Activated T-cell treated with anti-CD3 and anti-CD28 coated beads, Interleukin-2, amount 50 U/mL, for 24 hours (primary cell): Measurements from ENCODE around the gene ANGPT4.
A peak's percentile ranks its signal among the peaks of the same experiment; 100 is the strongest.

Source experiments
- DNase-seq: peaks from one replicate; pipeline ENCODE4 v3.0.0-alpha.2; 2020
- H3K27ac Mint-ChIP-seq: 2 replicates; pipeline ENCODE4 v1.8.0; 2020; ENCODE audit warnings: mild to moderate bottlenecking, mixed read lengths
- H3K27me3 Mint-ChIP-seq: 2 replicates; pipeline ENCODE4 v1.8.0; 2020; ENCODE audit warnings: mixed read lengths
- H3K36me3 Mint-ChIP-seq: 2 replicates; pipeline ENCODE4 v1.8.0; 2020; ENCODE audit warnings: low read depth, mixed read lengths
- H3K4me1 Mint-ChIP-seq: 2 replicates; pipeline ENCODE4 v1.8.0; 2020; ENCODE audit warnings: low read depth, mixed read lengths
- H3K4me3 Mint-ChIP-seq: 2 replicates; pipeline ENCODE4 v1.8.0; 2020; ENCODE audit warnings: mild to moderate bottlenecking, moderate library complexity, mixed read lengths
- H3K9me3 Mint-ChIP-seq: 2 replicates; pipeline ENCODE4 v1.8.0; 2020; ENCODE audit warnings: mixed read lengths

ANGPT4 gene, protein sequence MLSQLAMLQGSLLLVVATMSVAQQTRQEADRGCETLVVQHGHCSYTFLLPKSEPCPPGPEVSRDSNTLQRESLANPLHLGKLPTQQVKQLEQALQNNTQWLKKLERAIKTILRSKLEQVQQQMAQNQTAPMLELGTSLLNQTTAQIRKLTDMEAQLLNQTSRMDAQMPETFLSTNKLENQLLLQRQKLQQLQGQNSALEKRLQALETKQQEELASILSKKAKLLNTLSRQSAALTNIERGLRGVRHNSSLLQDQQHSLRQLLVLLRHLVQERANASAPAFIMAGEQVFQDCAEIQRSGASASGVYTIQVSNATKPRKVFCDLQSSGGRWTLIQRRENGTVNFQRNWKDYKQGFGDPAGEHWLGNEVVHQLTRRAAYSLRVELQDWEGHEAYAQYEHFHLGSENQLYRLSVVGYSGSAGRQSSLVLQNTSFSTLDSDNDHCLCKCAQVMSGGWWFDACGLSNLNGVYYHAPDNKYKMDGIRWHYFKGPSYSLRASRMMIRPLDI

GRCh38 chr20:916125-916799 is at the start of gene ANGPT4:
Gene ANGPT4, minus strand, starts transcription at chr20:916334. Its CDS starts 120 bp downstream, at chr20:916214.
- Mint-ChIP-seq H3K27ac (no peak within 1 kb of the TSS), H3K4me3 (no peak within 1 kb of the TSS), H3K4me1 (no peaks in the 10 kb centered on the region), H3K36me3 (no peaks in the 10 kb centered on the region), H3K27me3 (peaks cover 15% of the 10 kb centered on the region), H3K9me3 (no peaks in the 10 kb centered on the region)
- DNase-seq, result no peak

DNA sequence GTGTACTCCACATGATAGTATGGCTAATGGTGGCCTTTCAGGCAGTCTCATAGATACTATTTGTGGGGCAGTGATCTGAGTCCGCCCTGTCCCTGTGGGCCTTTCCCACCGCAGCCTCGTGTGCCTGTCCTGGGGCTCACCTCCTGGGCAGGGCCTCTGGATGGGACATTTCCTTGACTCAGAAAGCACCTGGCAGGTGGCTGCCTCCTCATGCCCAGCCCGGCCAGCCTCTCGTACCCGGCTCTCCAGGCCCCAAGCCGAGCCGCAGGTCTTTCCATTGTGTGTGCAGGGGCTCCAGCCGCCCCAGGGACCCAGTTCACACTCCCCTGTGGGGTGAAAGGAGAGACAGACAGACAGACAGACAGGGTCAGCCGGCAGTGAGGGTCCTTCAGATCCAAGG is 47.7 kb upstream of the ANGPT4 start:
- no peaks in the 10 kb centered on the region for H3K4me1 Mint-ChIP-seq
- H3K27me3 Mint-ChIP-seq, result peaks cover 14% of the 10 kb centered on the region
- DNase-seq, result no peak
- H3K36me3 Mint-ChIP-seq, result no peaks in the 10 kb centered on the region
- no peaks in the 10 kb centered on the region for H3K9me3 Mint-ChIP-seq
- no peak overlapping the region for H3K27ac Mint-ChIP-seq
- H3K4me3 Mint-ChIP-seq, result no peak overlapping the region

- H3K4me1 Mint-ChIP-seq, result no peaks in the 10 kb centered on the region
- no peak for DNase-seq
- no peaks in the 10 kb centered on the region for H3K9me3 Mint-ChIP-seq
- H3K4me3 Mint-ChIP-seq, result no peak overlapping the region
- no peak overlapping the region for H3K27ac Mint-ChIP-seq
- H3K27me3 Mint-ChIP-seq, result peaks cover 10% of the 10 kb centered on the region
- H3K36me3 Mint-ChIP-seq, result no peaks in the 10 kb centered on the region
Measured at GRCh38 chr20:962683-963082, 46.5 kb upstream of the ANGPT4 start.

DNA sequence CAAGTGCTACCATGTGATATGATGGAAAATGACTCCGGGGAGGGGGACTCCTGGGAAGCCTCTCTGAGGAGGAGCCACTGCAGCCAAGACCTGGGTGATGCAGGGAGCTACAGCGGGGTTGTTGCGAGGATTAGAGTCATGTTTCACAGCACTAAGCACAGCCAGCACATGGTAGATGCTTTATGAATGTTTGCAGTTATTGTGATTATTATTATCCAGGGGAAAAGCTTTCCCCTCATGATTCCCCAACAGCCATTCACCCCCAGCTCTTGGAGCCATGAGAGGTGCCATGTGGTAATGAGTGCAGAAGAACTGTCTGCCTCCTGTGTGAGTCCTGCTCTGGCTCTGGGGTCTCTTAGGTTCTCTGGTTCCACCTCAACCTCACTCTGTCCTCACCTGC is 46.1 kb upstream of the ANGPT4 start:
- peaks cover 10% of the 10 kb centered on the region for H3K27me3 Mint-ChIP-seq
- DNase-seq, result no peak
- H3K36me3 Mint-ChIP-seq, result no peaks in the 10 kb centered on the region
- H3K4me1 Mint-ChIP-seq, result no peaks in the 10 kb centered on the region
- no peaks in the 10 kb centered on the region for H3K9me3 Mint-ChIP-seq
- no peak overlapping the region for H3K4me3 Mint-ChIP-seq
- no peak overlapping the region for H3K27ac Mint-ChIP-seq

- no peak overlapping the region for H3K4me3 Mint-ChIP-seq
- H3K36me3 Mint-ChIP-seq, result no peaks in the 10 kb centered on the region
- no peaks in the 10 kb centered on the region for H3K4me1 Mint-ChIP-seq
- DNase-seq, result no peak
- no peak overlapping the region for H3K27ac Mint-ChIP-seq
- no peaks in the 10 kb centered on the region for H3K9me3 Mint-ChIP-seq
- peaks cover 11% of the 10 kb centered on the region for H3K27me3 Mint-ChIP-seq
Measured at GRCh38 chr20:961768-962167, 45.6 kb upstream of the ANGPT4 start.

DNA sequence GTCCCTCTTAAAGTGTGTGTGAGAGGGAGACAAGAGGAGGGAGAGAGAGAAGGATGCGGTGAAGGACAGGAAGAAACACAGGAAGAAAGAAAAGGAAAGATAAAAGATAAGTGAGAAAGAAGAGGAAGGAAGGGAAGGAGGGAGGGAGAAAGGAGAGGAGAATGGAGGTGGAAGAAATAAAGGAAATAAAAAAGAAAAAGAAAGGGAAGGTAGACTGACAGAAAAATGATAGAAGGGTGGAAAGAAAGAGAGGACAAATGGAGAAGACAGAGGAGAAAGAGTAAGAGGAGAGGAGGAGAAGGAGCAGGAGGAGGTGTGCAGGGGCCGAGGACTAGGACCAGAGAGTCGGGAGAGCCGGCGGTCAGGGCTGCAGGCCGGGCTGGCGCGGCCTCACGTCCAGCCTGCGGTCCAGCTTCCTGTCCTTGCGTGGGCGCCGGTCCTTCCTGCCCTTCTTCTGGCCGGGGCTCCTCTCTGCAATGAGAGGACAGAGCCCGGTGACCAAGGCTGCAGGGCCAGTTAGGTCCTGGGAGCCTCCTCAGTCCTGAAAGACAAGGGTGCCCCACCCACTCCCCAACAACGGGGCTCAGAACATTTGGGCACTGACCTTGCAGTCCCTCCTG is 44.0 kb upstream of the ANGPT4 start:
- no peak overlapping the region for H3K27ac Mint-ChIP-seq
- H3K4me1 Mint-ChIP-seq, result peaks cover 3% of the 10 kb centered on the region
- no peak for DNase-seq
- peaks cover 27% of the 10 kb centered on the region for H3K27me3 Mint-ChIP-seq
- no peaks in the 10 kb centered on the region for H3K36me3 Mint-ChIP-seq
- H3K4me3 Mint-ChIP-seq, result no peak overlapping the region
- no peaks in the 10 kb centered on the region for H3K9me3 Mint-ChIP-seq

GRCh38 chr20:958936-959815 is 43.0 kb upstream of the ANGPT4 start:
- Mint-ChIP-seq H3K4me3 (no peak overlapping the region), H3K4me1 (peaks cover 3% of the 10 kb centered on the region), H3K27ac (no peak overlapping the region), H3K9me3 (no peaks in the 10 kb centered on the region), H3K27me3 (peaks cover 32% of the 10 kb centered on the region), H3K36me3 (no peaks in the 10 kb centered on the region)
- no peak for DNase-seq

- Mint-ChIP-seq H3K36me3 (no peaks in the 10 kb centered on the region), H3K27ac (no peak overlapping the region), H3K4me1 (peaks cover 3% of the 10 kb centered on the region), H3K4me3 (no peak overlapping the region), H3K9me3 (no peaks in the 10 kb centered on the region), H3K27me3 (peaks cover 42% of the 10 kb centered on the region)
- DNase-seq, result no peak
Measured at GRCh38 chr20:957544-957943, 41.4 kb upstream of the ANGPT4 start.

DNA sequence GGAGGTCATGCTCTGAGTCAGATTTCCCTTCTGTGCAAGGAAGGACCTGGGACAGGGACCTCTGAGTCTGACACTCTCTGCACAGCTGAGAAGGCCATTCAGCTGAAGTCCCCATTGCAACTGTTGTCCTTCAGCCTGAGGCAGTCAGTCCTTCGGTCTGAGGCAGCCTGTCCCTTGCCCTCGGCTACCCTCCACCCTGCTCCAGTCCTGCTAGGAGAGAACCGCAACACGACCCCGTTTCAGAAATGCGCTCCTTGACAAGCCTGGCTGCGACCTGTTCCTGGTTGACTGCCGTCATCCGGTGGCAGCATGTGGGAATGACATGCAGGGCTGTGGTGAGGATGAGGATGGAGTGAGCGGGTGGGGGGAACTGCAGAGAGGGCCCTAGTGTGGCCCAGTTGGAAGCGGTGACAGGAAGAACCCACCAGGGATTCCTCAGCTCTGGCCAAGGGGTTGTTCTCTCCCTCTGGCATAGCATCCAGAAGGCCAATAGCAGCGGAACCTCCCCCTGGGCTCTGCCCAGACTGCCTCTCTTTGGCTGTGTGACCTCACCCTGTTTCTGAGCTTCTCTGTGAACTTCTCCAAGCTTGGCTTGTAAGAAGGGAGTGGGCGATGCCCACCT is 40.3 kb upstream of the ANGPT4 start:
- H3K4me3 Mint-ChIP-seq, result no peak overlapping the region

DNA sequence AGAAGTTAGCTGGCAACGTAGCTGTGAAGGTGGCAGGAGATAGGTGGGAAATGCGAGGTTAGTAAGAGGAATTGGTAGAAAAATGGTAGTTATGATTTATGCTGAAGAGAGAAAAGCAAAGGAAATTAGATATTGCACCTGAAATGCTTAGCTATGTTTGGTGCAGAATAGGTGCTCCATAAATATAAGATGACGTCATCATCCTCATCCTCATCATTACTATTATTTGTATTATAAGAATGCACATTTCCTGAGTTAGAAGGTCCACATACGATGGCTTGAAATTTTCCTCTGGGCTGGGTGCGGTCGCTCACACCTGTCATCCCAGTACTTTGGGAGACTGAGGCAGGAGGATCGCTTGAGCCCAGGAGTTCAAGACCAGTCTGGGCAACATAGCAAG is 39.5 kb upstream of the ANGPT4 start:
- Mint-ChIP-seq H3K4me3 (no peak overlapping the region), H3K9me3 (no peaks in the 10 kb centered on the region), H3K27ac (no peak overlapping the region), H3K36me3 (no peaks in the 10 kb centered on the region), H3K4me1 (peaks cover 3% of the 10 kb centered on the region), H3K27me3 (peaks cover 53% of the 10 kb centered on the region)
- DNase-seq, result no peak

More for the DNA sequence above, 40.3 kb upstream of the ANGPT4 start:
- Mint-ChIP-seq H3K4me1 (peaks cover 3% of the 10 kb centered on the region), H3K36me3 (no peaks in the 10 kb centered on the region), H3K9me3 (no peaks in the 10 kb centered on the region), H3K27me3 (peaks cover 52% of the 10 kb centered on the region), H3K27ac (no peak overlapping the region)
- DNase-seq, result peak; percentile 88

- Mint-ChIP-seq H3K27me3 (peaks cover 52% of the 10 kb centered on the region), H3K27ac (no peak overlapping the region), H3K4me1 (peaks cover 3% of the 10 kb centered on the region), H3K36me3 (no peaks in the 10 kb centered on the region), H3K4me3 (no peak overlapping the region), H3K9me3 (no peaks in the 10 kb centered on the region)
- DNase-seq, result no peak
Measured at GRCh38 chr20:955111-955510, 39.0 kb upstream of the ANGPT4 start.

GRCh38 chr20:953742-954141 is 37.6 kb upstream of the ANGPT4 start:
- no peak for DNase-seq
- Mint-ChIP-seq H3K27ac (no peak overlapping the region), H3K4me1 (peaks cover 3% of the 10 kb centered on the region), H3K9me3 (no peaks in the 10 kb centered on the region), H3K27me3 (peaks cover 52% of the 10 kb centered on the region), H3K4me3 (no peak overlapping the region), H3K36me3 (no peaks in the 10 kb centered on the region)

DNA sequence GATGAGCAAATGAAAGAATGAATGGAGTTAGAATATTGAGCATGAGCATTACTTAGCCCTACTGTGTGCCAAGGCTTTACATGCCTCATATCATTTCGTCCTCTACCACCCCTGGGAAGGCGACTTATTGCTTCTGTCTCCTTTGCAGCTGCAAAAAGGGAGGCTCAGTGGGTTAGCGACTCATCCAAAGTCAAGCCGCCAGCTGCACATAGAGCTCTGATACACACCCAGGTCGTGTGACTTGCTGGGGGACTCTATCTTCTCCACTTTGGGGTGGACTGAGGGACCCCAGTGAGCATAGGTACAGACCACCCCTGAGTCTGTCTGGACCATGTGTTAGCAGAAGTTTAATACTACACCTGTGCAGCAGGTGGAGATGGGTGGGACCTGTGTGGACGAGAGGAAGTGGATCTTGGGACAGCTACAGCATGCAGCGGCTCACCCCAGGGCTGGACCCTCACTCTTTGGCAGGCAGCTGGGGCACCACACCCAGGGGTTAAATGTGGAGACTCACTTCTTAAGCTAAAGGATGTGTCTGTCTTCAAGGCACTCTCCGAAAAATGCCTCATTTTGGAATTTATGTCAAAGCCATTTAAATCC is 36.2 kb upstream of the ANGPT4 start:
- H3K27me3 Mint-ChIP-seq, result peaks cover 60% of the 10 kb centered on the region

More for the DNA sequence above, 36.2 kb upstream of the ANGPT4 start:
- H3K27ac Mint-ChIP-seq, result no peak overlapping the region
- no peak for DNase-seq
- no peaks in the 10 kb centered on the region for H3K9me3 Mint-ChIP-seq
- no peaks in the 10 kb centered on the region for H3K36me3 Mint-ChIP-seq
- peaks cover 3% of the 10 kb centered on the region for H3K4me1 Mint-ChIP-seq
- no peak overlapping the region for H3K4me3 Mint-ChIP-seq
